GM12878 (cell line): ENCODE measurements around the gene FALEC. TPM values are rescaled to one million over a fixed set of nuclear protein-coding genes. Genes with fewer than 3 reads are reported as not detected.

Experiments
- ATAC-seq: fragments of 200-7000 bp; cut with Tn5 transposase; 3 replicates; pipeline ENCODE4 v1.9.1; 2020; ENCODE audit warnings: mild to moderate bottlenecking, moderate library complexity
- BruUV-seq: library from RNA; stranded (reverse); fragments of 400-500 nt; replicated peaks from 2 replicates; lab custom pipeline; 2021; lab: Mats Ljungman, UMichigan
- CTCF ChIA-PET: fragments of 300-600 bp; sonication (Branson Sonifier 250); formaldehyde crosslinking; extraction: SDS; loops from one replicate; lab custom pipeline; 2021; ENCODE audit warnings: inconsistent platforms; lab: Yijun Ruan, JAX
- POLR2A ChIA-PET: fragments of 350-600 bp; formaldehyde crosslinking; extraction: SDS; loops from one replicate; lab custom pipeline; 2021; ENCODE audit warnings: inconsistent platforms; lab: Charles Lee
- RAD21 ChIA-PET: fragments of 300-600 bp; sonication (Branson Sonifier 250); formaldehyde crosslinking; loops from one replicate; lab custom pipeline; 2023; ENCODE audit warnings: antibody characterized with exemption; ENCODE audit not compliant: unreplicated experiment; lab: Charles Lee
- SMC1A ChIA-PET: fragments of 300-600 bp; sonication (Branson Sonifier 250); formaldehyde crosslinking; loops from one replicate; lab custom pipeline; 2023; ENCODE audit not compliant: unreplicated experiment, uncharacterized antibody; lab: Charles Lee
- DNase-seq: peaks from one replicate; pipeline ENCODE4 v3.0.0-alpha.2; 2011; ENCODE audit warnings: low read depth, low spot score
- FAIRE-seq: peaks from 3 replicates; lab custom pipeline; 2011; peaks lifted over from hg19 to GRCh38; lab: Jason Lieb, UNC
- H2AFZ ChIP-seq: 2 replicates; pipeline ENCODE4 v1.6.0; 2011; ENCODE audit warnings: low read depth, low read length, control low read depth; ENCODE audit not compliant: control insufficient read depth
- H3K27ac ChIP-seq: 2 replicates; pipeline ENCODE4 v1.5.1; 2011; ENCODE audit warnings: control low read depth; ENCODE audit not compliant: control insufficient read depth, insufficient read depth
- H3K27me3 ChIP-seq, 2 experiments: replicated peaks in 1 of 2; 2 replicates each; pipeline versions ENCODE4 v1.6.0 to v1.6.1; 2011; ENCODE audit warnings: low read length in 1 of 2; ENCODE audit not compliant: control insufficient read depth in 2 of 2, insufficient read depth in 2 of 2
- H3K36me3 ChIP-seq, 2 experiments: 2 replicates each; pipeline ENCODE4 v1.5.1; 2011; ENCODE audit warnings: low read length in 1 of 2; ENCODE audit not compliant: control insufficient read depth in 2 of 2, insufficient read depth in 2 of 2
- H3K4me1 ChIP-seq: 2 replicates; pipeline ENCODE4 v1.6.1; 2011; ENCODE audit warnings: mild to moderate bottlenecking, low read length, moderate library complexity, mixed read lengths; ENCODE audit not compliant: control insufficient read depth, insufficient read depth
- H3K4me2 ChIP-seq: 2 replicates; pipeline ENCODE4 v1.6.0; 2011; ENCODE audit warnings: control low read depth; ENCODE audit not compliant: control insufficient read depth, insufficient read depth
- H3K4me3 ChIP-seq: fragments of 200-600 bp; sonication (generic); 2 replicates; pipeline ENCODE4 v1.5.1; 2016
- H3K79me2 ChIP-seq: 2 replicates; pipeline ENCODE4 v1.6.0; 2011; ENCODE audit warnings: low read length; ENCODE audit not compliant: control insufficient read depth, insufficient read depth
- H3K9ac ChIP-seq: 2 replicates; pipeline ENCODE4 v1.8.0; 2011; ENCODE audit warnings: low read length, control low read depth, mixed read lengths; ENCODE audit not compliant: control insufficient read depth, insufficient read depth
- H3K9me3 ChIP-seq: replicated peaks from 3 replicates; pipeline ENCODE4 v1.5.1; 2011; ENCODE audit warnings: mild to moderate bottlenecking, low read length; ENCODE audit not compliant: control insufficient read depth, insufficient read depth
- H4K20me1 ChIP-seq: 2 replicates; pipeline ENCODE4 v1.6.0; 2011; ENCODE audit not compliant: control insufficient read depth, insufficient read depth
- FOS ChIP-seq: IDR thresholded peaks from 3 replicates; pipeline ENCODE4 v1.6.1; 2011; ENCODE audit warnings: borderline replicate concordance; ENCODE audit not compliant: insufficient read length; ENCODE audit errors: extremely low read depth
- GATAD2B ChIP-seq: fragments of 450-650 bp; conservative IDR thresholded peaks from 2 replicates; pipeline ENCODE4 v1.6.1; 2017; ENCODE audit warnings: low read depth, mild to moderate bottlenecking, moderate library complexity
- HCFC1 ChIP-seq: fragments of 150-350 bp; IDR thresholded peaks from 2 replicates; pipeline ENCODE4 v1.6.1; 2014; ENCODE audit warnings: low read length
- HDAC6 ChIP-seq: fragments of 200-600 bp; sonication (generic); IDR thresholded peaks from one replicate; pipeline ENCODE4 v1.8.0; 2017; ENCODE audit warnings: antibody characterized with exemption; ENCODE audit not compliant: unreplicated experiment
- IKZF2 ChIP-seq, 2 experiments: fragments of 450-650 bp; IDR thresholded peaks; 2 replicates each; pipeline ENCODE4 v1.6.1; 2017; ENCODE audit warnings: mild to moderate bottlenecking in 2 of 2, moderate library complexity in 2 of 2
- MTA3 ChIP-seq: IDR thresholded peaks from 2 replicates; pipeline ENCODE4 v1.6.1; 2012; ENCODE audit warnings: low read length, inconsistent platforms, borderline replicate concordance
- MYC ChIP-seq: IDR thresholded peaks from 2 replicates; pipeline ENCODE4 v1.6.1; 2011; ENCODE audit warnings: mild to moderate bottlenecking, low read length, moderate library complexity, inconsistent platforms; ENCODE audit not compliant: insufficient read depth, insufficient replicate concordance, insufficient read length, severe bottlenecking
- NFXL1 ChIP-seq: fragments of 450-650 bp; IDR thresholded peaks from 2 replicates; pipeline ENCODE4 v1.6.1; 2017; ENCODE audit warnings: antibody characterized with exemption, mild to moderate bottlenecking, borderline replicate concordance
- RUNX3 ChIP-seq: IDR thresholded peaks from 2 replicates; pipeline ENCODE4 v1.6.1; 2012; ENCODE audit warnings: low read length, inconsistent platforms
- SIX5 ChIP-seq: IDR thresholded peaks from 2 replicates; pipeline ENCODE4 v1.6.1; 2011; ENCODE audit warnings: mild to moderate bottlenecking, low read depth, low read length, moderate library complexity; ENCODE audit not compliant: severe bottlenecking
- SMC3 ChIP-seq: IDR thresholded peaks from 2 replicates; pipeline ENCODE4 v1.6.1; 2011; ENCODE audit warnings: low read length, improper control_type of control experiment, borderline replicate concordance
- STAT3 ChIP-seq: IDR thresholded peaks from 2 replicates; pipeline ENCODE4 v1.6.1; 2011; ENCODE audit warnings: low read depth, low read length, improper control_type of control experiment
- WGBS: methylation state at CpG from one replicate; pipeline ENCODE4 v1.1.6; 2016; ENCODE audit warnings: low lambda C conversion rate; ENCODE audit not compliant: insufficient replicate concordance, insufficient coverage; ENCODE audit errors: missing lambda C conversion rate; 5-methylcytosine and 5-hydroxymethylcytosine counted together
- in situ Hi-C: fragments of 300-500 bp; cut with MboI; formaldehyde crosslinking; loops from 9 replicates; pipeline ENCODE4 v1.14.3; 2018; ENCODE audit warnings: mixed read lengths
- intact Hi-C: fragments of 100-400 bp; cut with micrococcal nuclease; formaldehyde crosslinking; loops from one replicate; pipeline ENCODE4 v1.14.2; 2022; ENCODE audit not compliant: unreplicated experiment
- polyA plus RNA-seq, 11 experiments: library from polyadenylated mRNA; depleted of rRNA in 4 of 11; unstranded in 6 of 11; stranded (reverse) in 5 of 11; fragments of >200 nt; fragmentation: Nextera tagmentation in 4 of 11; fragmentation: Illumina TruSeq in 1 of 11; extraction: Ambion mirVana in 4 of 11; extraction: Trizol in 1 of 11; gene quantifications; 1 replicate in 1 of 11; 2 replicates in 10 of 11; pipeline versions ENCODE4 v1.2.1 to v1.2.3, GENCODE V29; 2011 to 2016; ENCODE audit warnings: inconsistent platforms in 2 of 11, missing spikeins in 2 of 11, low read depth in 1 of 11
- total RNA-seq, 4 experiments: library from RNA; depleted of rRNA in 3 of 4; stranded (reverse); fragments of >200 nt in 3 of 4; fragmentation: Illumina TruSeq in 1 of 4; extraction: Trizol in 1 of 4; gene quantifications; 2 replicates each; pipeline versions ENCODE4 v1.2.1 to v1.2.3, GENCODE V29; 2013 to 2021
- TF ChIP-seq, protein P1 (sequence below): IDR thresholded peaks from 2 replicates; pipeline ENCODE4 v1.6.1; 2012; ENCODE audit warnings: low read depth, low read length, improper control_type of control experiment

FALEC gene
- total and polyA plus RNA-seq, 10 of the 15 experiments (the other 5 are each of a cell fraction or from before 2014, with no cell fraction given) = 0.21 to 0.71 (median 0.32) TPM; not detected in 3

DNA sequence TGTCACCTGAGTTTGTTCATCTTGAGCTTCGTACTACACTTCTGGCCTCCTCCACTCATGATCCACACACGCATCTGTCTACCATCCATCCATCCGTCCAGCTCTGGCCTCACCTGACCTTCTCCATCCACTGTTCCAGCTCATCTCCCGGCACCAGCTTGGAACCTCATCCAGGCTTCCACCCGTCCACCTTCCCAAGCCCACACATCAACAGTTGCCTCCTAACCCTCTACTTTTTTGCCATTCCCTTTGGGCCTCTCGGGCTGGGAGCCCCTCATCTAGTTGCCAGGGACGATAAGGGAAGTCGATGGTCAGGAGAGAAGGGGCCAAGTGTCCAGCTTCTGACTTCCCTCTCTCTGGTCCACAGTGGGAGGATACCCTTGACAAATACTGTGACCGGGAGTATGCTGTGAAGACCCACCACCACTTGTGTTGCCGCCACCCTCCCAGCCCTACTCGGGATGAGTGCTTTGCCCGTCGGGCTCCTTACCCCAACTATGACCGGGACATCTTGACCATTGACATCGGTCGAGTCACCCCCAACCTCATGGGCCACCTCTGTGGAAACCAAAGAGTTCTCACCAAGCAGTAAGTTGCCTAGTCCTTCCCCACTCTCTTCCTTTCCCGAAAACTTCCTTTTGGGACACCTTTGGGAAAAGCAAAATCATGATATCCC, 3.4 kb upstream of the FALEC start:
- intact Hi-C loops = no loop called here
- POLR2A ChIA-PET = no interaction called here
- Histone ChIP-seq H3K4me2 (no peak overlapping the region), H3K36me3 (no peaks in the 10 kb centered on the region; a peak in 1 of 4 replicates), H2AFZ (no peak overlapping the region), H3K9ac (no peak overlapping the region), H3K79me2 (no peaks in the 10 kb centered on the region), H3K4me3 (no peak overlapping the region), H3K27me3 (no peaks in the 10 kb centered on the region), H3K27ac (no peak overlapping the region), H4K20me1 (no peaks in the 10 kb centered on the region), H3K4me1 (peaks cover 19% of the 10 kb centered on the region), H3K9me3 (no peaks in the 10 kb centered on the region)
- ATAC-seq (no peak), FAIRE-seq (no peak), DNase-seq (no peak)
- BruUV-seq = no TSS peak
- 77% methylated on average over 16 of the region's 17 CpGs for WGBS
- SMC1A ChIA-PET = interaction anchor here (0.6 kb wide), 1 partner anchor 44 kb away, joined by 3 read pairs; no protein-coding TSS in a partner anchor
- in situ Hi-C loops = no loop called here
- TF ChIP-seq MTA3 = no peak
- no peak for TF ChIP-seq RUNX3
- no peak for TF ChIP-seq HDAC6
- no peak for TF ChIP-seq HCFC1
- TF ChIP-seq IKZF2 (IDR thresholded peaks at IDR 0.05) = no peak
- TF ChIP-seq GATAD2B = no peak
- TF ChIP-seq, protein P1, sequence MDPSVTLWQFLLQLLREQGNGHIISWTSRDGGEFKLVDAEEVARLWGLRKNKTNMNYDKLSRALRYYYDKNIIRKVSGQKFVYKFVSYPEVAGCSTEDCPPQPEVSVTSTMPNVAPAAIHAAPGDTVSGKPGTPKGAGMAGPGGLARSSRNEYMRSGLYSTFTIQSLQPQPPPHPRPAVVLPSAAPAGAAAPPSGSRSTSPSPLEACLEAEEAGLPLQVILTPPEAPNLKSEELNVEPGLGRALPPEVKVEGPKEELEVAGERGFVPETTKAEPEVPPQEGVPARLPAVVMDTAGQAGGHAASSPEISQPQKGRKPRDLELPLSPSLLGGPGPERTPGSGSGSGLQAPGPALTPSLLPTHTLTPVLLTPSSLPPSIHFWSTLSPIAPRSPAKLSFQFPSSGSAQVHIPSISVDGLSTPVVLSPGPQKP = no peak
- no peak for TF ChIP-seq STAT3
- TF ChIP-seq FOS = no peak
- TF ChIP-seq SMC3 = no peak
- no peak for TF ChIP-seq NFXL1
- TF ChIP-seq MYC = no peak
- no peak for TF ChIP-seq SIX5
- RAD21 ChIA-PET = no interaction called here
- CTCF ChIA-PET = no interaction called here
